ENCODE data around the gene ZCCHC24. TPM values are rescaled to one million over a fixed set of nuclear protein-coding genes. Genes with fewer than 3 reads are reported as not detected.

ZCCHC24 gene
- total RNA-seq, 1 donor, result 56.0 TPM

GRCh38 chr10:79418274-79418673 lies 27.1 kb downstream of the ZCCHC24 start:
- no peak overlapping the region for H3K4me3 ChIP-seq (ENCODE audit: low read depth, low read length)
- no peak for TF ChIP-seq CTCF (IDR thresholded peaks at IDR 0.05; ENCODE audit: insufficient read depth, low read length)
- DNase-seq (ENCODE audit: low read depth), result no peak

GRCh38 chr10:79417731-79418130 lies 27.7 kb downstream of the ZCCHC24 start:
- DNase-seq (ENCODE audit: low read depth), result no peak
- no peak overlapping the region for H3K4me3 ChIP-seq (ENCODE audit: low read depth, low read length)
- TF ChIP-seq CTCF (IDR thresholded peaks at IDR 0.05; ENCODE audit: insufficient read depth, low read length), result no peak

GRCh38 chr10:79417266-79417665 lies 28.2 kb downstream of the ZCCHC24 start:
- no peak overlapping the region for H3K4me3 ChIP-seq (ENCODE audit: low read depth, low read length)
- DNase-seq (ENCODE audit: low read depth), result no peak
- TF ChIP-seq CTCF (IDR thresholded peaks at IDR 0.05; ENCODE audit: insufficient read depth, low read length), result no peak

- TF ChIP-seq CTCF (IDR thresholded peaks at IDR 0.05; ENCODE audit: insufficient read depth, low read length), result no peak
- H3K4me3 ChIP-seq (ENCODE audit: low read depth, low read length), result no peak overlapping the region
- DNase-seq (ENCODE audit: low read depth), result no peak
Observed at GRCh38 chr10:79416578-79417255, 28.7 kb downstream of the ZCCHC24 start.

- DNase-seq (ENCODE audit: low read depth), result no peak
- no peak overlapping the region for H3K4me3 ChIP-seq (ENCODE audit: low read depth, low read length)
- no peak for TF ChIP-seq CTCF (IDR thresholded peaks at IDR 0.05; ENCODE audit: insufficient read depth, low read length)
Observed at GRCh38 chr10:79415736-79416577, 29.5 kb downstream of the ZCCHC24 start.

GRCh38 chr10:79414714-79415113 lies 30.7 kb downstream of the ZCCHC24 start:
- no peak for DNase-seq (ENCODE audit: low read depth)
- no peak overlapping the region for H3K4me3 ChIP-seq (ENCODE audit: low read depth, low read length)
- TF ChIP-seq CTCF (IDR thresholded peaks at IDR 0.05; ENCODE audit: insufficient read depth, low read length), result no peak
